KBM-7 (cell line): ENCODE data around the gene ECEL1.

Experiments used
- DNase-seq: peaks from one replicate; pipeline ENCODE4 v3.0.0-alpha.2; 2015
- in situ Hi-C: fragments of 300-500 bp; cut with MboI; formaldehyde crosslinking; loops from 2 replicates; pipeline ENCODE4 v1.14.3; 2020; ENCODE audit warnings: low sequenced_read_pairs, low pct_unique_long_range_greater_than_20kb, mixed read lengths

ECEL1 gene

DNA sequence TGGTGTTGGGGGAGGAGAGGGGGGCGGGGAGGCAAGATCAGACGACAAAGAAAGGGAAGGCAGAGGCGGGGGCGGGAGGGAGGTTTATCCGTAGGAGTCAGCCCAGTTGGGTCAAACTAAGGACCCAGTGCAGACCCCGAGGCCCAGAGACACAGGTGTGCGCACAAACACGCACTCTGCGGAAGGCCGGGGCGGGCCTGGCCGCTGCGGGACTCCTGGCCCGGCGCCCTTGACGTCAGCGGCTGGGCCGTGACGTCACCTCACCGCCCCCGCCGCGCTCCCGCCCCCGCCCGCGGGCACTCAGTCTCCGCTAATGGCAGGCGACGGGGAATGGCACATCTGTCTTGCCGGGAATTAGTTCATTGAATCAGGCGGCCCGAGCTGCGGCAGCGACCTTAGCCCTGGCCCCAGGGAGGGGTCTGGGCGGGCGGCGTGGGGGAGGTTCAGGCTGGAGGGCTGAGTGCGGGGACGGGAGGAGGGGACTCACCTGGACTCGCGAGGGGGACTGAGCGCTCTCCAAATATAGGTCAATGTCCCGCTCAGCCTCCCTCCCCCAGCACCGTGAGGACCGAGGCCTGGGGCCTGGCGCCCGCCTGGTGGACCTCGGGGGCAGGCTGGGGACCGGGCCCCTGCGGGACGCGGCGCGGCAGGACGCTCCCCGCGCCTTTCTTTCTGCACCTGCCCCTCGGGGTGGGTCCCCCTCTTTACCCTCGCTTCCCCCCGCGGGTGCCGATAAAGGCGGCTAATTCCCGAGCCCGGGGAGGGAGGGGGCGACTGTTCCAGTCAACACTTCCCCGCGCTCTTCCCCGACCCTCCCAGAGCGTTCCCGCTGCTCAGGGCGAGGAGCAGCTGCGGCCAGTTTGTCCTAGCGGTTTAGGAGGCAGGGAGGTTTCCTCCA lies 15.5 kb upstream of the ECEL1 start:
- in situ Hi-C loops, result no loop called here
- no peak for DNase-seq

DNA sequence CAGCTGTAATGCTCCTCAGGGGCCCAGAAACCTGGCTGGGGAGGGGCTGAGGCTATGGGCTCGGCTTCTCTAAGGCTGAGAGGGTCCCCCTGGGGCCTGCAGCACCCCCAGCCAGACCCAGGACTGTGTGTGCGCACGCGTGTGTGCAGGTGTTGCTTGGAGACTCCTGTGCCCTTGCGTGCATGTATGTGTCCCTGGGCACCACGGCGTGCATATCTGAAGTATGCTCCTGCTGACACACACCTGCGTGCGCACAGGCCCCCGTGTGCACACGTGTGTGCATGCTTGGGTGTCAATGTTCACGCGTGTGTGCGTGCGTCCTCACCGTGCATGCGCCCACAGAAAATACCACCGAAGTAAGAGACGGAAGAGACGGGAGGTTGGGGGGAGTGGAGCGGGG lies 14.9 kb upstream of the ECEL1 start:
- DNase-seq, result no peak

DNA sequence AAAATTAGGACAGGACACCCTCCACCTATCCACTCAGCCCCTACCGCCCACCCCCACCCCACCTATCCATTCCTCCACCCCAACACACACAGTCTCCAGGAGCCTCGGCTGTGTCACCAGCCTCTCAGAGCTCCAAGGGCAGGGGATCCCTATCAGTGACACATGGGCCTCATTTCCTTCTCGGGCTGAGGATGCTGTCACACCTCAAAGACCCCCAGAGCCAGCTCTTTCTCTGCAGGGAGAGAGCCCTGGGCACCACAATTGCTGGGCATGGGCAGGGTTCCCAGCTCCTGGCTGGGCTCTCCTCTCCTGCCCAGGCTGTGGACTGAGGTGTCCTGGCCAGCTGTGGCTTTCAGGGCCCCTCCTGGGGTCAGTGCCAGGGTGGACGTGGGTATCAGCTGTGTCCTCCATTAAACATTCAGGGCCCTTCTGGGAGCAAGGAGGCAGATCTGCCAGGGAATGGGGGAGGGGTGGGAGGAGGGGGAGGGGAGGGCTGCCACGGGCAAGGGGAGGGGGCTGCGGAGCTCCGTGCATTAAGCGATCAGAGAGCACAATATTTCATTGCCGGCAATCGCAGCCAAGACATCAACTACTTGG lies 14.3 kb upstream of the ECEL1 start:
- in situ Hi-C loops, result no loop called here
- DNase-seq, result no peak

More for the DNA sequence above, 14.9 kb upstream of the ECEL1 start:
- in situ Hi-C loops, result no loop called here

DNA sequence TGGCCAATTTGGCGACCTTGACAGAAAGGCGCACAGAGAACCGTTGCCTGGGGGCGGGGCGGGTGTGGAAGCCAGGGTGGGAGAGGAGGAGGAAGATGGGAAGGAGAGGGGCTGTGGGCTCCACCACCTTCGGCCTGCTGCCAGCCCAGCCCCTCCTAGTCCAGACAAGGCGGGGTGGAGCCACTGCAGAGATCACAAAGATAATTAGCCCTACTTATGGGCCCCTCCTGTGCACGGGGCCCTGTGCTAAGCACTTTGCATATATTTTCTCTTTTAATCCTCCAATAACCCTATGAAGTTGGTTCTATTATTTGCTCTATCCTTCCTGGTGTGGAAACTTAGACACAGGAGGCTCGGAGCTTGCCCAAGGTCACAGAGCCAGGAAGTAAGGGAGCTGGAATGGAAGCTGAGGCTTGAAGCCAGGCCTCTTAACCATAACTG lies 13.7 kb upstream of the ECEL1 start:
- in situ Hi-C loops, result no loop called here

DNA sequence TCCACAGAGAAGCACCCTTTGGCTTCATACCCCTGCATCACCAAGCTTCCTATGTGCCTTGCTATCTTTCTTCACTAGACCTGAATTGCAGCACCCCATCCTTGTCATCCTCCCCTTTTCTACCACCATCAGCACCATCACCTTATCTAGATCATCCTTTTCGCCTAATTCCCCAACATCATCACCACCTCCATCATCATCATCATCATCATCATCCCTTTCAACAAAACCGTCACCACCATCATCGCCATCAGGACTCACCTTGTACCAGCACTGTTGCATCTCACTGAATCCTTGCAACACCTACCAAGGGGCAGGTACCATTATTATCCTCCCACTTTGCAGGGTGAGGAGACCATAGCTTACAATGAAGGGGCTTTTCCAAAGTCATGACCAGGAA lies 10.8 kb upstream of the ECEL1 start:
- no peak for DNase-seq
- in situ Hi-C loops, result no loop called here

More for the DNA sequence above, 13.7 kb upstream of the ECEL1 start:
- DNase-seq, result no peak

DNA sequence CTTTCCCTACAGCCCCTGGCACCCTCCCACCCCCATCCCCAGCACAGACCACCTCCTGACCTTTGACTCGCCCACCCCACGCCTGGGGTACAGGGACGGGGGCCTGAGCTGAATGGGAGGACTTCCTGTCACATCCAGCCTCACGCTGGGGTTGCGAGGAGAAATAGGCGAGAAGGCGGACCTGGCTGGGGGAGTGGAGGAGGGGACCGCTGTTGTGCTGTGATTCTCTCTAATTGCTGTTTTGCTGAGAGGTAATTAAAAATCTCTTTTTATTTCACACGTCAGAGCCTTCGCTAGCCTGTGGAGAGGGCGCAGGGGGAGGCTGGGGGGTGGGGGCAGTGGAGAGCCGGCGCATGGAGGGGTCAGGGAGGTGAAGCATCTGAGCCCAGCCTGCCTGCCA lies 9.7 kb upstream of the ECEL1 start:
- in situ Hi-C loops, result no loop called here
- DNase-seq, result no peak

DNA sequence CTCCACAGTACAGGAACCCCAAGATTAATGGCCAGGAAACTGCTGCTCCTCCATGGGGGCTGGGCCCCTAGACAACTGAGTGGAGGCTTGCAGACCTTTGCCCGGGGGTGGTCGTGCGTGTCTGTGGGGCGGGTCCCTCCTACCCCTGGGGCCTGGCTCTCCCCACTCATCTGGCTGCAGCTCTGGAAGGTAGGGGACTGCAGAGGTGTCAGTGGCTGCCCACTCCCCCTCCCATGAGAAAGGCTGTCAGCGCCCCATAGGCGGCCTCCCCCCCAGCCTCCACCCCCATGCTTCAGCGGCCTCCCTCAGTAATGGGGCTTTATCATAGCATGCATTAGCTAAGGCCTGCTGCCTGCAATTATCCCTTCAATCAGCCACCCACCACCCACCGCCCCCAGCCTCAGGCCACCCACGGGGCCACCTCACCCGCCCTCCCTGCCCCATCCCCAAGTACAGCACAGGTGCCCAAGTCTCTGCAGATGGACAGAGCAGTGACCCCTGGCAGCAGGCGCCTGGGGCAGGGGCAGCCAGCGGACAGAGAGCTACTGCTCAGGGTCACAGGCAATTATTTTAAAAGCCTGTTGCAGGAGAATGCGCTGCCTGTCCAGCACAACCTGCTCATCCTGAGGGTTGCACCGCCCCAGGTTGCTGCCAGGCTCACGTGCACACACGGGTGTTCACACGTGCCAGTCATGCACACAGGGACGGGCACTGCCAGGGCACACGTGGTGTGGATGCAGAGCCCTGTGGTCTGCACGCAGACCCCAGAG lies 9.1 kb upstream of the ECEL1 start:
- DNase-seq, result no peak
- in situ Hi-C loops, result no loop called here

DNA sequence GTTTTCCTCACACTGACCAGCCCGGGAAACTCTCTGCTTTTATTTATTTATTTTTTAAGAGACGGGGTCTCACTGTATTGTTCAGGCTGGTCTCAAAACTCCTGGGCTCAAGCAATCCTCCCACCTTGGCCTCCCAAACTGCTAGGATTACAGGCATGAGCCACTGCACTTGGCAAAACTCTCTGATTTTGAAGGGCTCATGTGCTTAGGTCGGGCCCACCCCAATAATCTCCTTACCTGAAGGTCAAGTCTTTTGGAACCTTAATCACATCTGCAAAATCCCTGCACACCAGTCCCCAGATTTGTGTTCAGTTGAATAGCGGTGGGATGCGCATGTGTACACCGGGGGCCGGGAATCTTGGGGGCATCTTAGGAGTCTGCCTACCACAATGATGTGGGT lies 7.7 kb upstream of the ECEL1 start:
- in situ Hi-C loops, result no loop called here
- no peak for DNase-seq

DNA sequence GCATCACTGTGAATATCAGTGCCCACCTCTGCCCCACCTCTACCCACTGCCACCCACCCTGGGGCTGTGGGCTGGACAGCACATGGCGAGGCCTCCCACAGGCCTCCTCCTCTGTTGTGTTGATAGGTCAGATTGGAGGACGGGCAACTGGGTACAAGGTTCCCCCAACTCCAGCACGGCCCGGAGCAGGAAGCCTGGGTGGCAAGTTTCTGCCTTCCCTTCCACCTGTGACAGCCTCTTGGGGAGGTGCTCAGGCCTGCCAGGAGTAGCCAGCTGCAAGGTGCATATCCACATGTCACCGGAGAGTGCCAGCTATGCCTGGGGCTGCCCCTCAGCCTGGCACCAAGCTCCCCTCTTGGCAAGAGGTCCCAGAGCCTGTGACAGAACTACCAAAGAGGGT lies 6.9 kb upstream of the ECEL1 start:
- in situ Hi-C loops, result no loop called here
- DNase-seq, result no peak

DNA sequence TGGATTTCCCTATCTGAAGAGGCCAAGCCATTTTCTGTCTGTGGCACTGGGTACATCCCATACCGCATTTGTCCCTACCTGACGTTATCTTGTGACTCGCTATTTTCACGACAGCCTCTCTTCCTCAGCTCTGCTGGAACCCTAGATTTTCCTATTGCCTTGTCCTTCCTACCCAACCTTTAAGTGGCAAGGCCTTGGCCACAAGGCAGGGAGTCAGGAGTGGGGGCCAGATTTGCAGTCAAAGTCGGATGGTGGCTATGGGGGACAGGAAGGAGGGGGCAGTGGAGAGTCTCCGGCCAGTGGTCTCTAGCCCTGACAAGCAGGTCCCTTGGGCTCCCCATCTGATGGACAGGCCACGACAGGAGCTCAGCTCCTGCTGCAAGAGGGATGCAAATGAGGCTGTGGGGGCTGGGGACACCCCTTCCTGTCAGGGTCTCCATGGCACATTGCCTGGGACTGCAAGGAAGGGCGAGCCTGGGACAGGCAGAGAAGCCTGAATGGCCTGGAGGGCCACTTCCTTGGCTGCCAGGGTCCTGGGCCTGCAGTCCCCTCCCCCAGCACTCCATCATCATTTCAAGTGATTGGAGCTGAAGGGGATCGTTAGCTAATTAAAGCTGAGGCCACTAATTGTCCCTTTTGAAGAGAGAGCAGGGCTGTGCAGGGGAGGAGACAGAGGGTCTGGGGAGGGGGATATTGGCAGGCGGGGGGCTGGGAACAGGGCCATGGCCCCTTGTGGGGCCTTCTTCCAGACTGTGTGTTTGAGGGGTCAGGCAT lies 6.3 kb upstream of the ECEL1 start:
- in situ Hi-C loops, result no loop called here

DNA sequence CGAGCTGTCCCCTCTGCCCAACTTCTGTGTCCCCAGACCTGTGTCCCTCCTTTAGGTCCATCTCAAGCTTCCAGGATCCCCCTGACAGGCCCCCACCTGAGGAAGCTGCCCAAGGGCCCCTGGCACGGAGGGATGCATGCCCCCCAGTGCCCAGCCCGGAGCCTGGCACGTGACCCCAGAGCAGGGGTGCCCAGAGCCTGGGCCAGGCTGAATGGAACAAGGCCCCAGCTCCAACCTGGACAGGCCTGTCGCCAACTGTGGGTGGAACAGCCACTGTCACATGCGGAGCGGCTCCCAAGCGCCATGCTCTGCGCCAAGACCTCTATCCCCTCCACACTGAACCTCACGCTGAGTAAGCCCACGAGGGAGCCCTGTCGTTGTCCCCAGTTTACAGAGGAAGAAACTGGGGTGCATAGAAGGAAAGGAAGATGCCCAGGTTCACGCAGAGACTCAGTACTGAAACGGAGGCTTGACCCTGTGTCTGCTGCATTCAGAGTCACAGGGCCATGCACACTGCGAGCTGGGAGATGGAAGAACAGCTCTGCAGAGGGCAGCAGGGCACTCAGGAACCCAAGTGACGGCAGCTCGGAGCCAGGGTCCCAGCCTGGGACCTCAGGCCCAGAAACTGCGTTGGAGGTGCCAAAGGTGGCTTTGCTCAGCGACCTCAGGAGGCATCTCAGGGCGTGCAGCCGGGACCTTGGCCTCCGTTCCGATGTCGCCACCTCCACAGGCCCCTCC lies 5.5 kb upstream of the ECEL1 start:
- DNase-seq, result no peak
- in situ Hi-C loops, result no loop called here

More for the DNA sequence above, 6.3 kb upstream of the ECEL1 start:
- no peak for DNase-seq

DNA sequence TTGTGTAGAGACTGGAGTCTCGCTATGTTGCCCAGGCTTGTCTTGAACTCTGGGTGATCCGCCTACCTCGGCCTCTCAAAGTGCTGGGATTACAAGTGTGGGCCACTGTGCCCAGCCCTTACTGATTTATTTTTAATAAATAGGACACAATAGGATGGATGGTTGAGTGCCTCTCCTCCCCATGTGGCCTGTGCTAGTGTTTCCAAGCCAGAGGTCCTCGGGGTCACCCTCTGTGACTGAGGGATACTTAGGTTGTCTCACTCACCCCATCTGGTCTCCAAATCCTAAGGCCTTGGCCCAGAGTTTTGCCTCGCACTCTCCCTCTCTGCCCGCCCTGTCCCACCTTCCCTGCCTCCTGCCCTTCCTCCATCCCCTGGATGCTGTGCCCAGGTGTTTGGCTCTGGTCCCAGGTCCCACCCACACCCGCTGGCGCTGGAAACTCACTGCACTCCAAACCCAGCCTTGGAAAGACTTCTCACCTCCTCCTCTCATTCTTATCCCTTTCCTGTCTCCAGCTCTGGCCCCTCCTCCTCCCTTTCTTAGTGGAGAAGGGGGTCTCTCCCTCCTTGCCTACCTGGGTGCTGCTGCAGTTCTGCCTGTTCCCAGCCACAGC lies 4.7 kb upstream of the ECEL1 start:
- in situ Hi-C loops, result no loop called here
- no peak for DNase-seq

DNA sequence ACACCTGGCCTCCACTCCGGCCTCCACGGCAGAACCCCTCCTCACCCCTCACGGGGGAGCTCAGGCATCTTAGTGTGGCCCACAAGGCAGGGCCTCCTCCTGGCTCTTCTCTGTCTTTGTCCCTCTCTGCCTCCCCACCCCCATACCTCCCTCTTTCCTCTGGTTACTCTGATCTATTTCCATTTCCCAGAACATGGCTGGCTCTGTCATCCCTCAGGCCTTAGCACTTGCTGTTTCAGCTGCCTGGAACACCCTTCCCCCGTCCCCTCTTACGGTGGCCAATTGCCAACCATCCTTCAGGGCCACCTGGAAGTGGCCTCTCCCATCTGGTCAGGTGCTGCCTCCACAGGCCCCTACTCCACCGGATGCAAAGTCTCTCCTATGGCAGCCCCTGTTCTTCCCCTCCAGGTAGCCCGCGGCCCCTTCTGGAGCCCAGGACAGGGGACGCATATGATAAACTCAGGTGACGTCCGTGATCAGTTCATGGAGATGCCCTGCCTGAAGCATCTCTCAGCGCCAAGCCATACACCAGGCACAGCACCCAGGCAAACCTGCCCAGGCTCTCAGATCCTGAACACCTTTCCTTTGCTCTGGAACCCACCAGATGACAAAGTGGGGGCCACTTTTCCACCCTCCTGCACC lies 3.6 kb upstream of the ECEL1 start:
- in situ Hi-C loops, result no loop called here
- no peak for DNase-seq

DNA sequence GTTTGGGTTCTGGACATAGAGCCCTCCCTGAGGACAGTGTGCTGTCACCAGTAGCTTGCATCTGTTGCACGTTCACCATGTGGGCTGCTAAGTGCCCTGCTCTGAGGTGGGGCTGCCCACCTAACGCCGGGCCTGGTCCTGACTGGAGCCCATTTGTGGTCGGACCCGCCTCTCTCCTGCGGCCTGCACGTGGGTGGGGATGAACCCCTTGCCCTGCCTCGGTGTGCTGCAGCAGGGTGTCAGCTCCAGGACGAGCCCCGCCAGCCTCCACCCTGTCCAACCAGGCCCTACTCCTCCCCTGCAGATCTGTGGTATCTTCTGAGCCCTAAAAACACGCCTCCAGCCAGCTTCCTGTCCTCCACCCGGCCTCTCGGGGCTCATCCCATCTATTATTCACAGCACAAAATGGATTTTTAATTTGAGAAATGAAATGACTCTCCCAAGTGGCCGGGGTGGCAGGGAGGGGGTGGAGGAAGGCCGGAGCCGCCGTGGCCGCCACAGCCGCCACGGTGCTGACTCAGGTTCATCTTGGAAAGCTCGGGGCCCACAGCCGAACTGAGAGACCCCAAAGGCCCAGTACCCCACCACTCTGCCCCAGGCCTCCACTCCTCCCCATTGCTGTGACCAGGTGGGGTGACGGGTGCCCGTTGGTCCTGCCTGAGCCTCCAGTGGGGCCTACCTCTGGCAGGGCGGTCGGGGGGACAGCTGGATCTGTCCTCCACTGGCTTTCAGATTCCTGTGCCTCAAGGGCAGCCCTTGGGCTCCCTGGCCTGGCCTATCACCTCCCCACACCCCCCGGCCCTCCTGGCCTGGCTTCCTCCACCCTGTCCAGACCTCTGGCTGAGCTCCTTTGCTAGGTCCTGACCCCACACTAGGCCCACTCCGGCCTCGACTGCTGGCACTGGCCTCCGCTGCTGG lies 2.8 kb upstream of the ECEL1 start:
- in situ Hi-C loops, result no loop called here
- no peak for DNase-seq

DNA sequence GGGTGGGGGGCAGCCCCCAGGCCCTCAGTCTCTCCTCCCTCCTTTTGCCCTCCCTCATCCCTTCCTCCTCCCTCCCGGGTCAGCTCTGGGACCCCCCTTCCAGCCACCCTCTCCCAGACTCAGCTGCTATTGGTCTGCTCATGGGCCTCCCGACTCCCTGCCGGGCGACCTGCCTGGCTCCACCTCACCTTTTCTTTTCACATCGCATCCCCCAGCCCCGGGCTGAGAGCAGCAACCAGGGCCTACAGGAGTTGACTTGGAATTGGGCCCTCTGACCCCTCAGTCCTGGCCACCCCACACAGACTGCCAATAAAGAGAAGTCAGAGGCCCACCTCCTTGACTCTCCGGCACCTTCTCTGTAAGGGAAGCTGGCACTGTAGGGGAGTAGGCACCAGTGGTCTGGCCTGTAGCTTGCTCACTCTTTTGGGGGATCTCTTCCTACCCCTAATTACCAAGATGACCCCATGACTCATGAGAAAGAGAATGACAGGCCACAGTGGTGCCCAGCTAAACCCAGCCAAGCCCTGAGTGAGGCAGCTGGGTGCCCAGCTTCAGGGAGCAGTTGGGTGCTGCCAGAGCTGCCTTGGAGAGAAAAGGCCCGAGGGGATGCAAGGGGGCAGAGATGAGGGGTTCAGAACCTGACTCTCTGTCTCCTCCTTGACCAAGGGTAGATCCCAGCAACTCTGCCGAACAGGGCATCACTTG lies 2.0 kb upstream of the ECEL1 start:
- DNase-seq, result no peak
- in situ Hi-C loops, result no loop called here

DNA sequence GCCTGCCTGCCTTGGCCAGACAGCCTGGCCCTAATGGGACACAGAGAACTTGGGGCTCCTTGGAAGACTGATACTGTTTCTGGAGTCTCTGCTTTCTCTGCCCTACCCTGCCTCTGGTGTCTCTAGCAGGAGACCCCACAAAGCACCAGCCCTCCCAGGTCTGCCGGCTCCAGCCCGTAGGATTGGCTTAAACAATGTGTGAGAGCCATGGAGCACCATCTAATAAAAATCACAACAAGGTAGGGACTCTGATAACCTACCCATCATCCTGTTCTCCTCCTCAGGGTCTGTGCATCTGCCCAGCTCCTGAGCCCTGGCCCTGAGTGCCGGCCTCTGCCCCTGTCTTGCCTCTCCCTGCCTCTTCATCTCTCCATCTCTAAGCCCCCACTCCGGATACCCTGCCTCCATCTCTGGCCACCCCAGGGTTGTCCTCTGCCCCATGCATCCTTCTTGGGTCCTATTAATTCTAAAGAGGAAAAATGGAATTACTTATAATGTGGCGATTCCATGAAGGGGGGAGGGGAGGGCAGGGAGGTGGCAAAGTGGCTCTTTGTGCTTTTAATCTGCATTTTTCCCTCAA lies 1.2 kb upstream of the ECEL1 start:
- in situ Hi-C loops, result no loop called here

More for the DNA sequence above, 1.2 kb upstream of the ECEL1 start:
- DNase-seq, result no peak
